ENCODE data around the gene CRMP1. TPM values are rescaled to one million over a fixed set of nuclear protein-coding genes. Genes with fewer than 3 reads are reported as not detected.

Gene CRMP1
- polyA plus RNA-seq, 1 donor (not counting 4 experiments of a cell fraction or from before 2014, with no cell fraction given): 0.03 TPM

GRCh38 chr4:5867866-5868265, 25.0 kb downstream of the CRMP1 start:
- Histone ChIP-seq H3K27me3 (ENCODE audit: control insufficient read depth, extremely low read depth, insufficient read depth, low read length) (peaks cover 6% of the 10 kb centered on the region), H3K36me3 (ENCODE audit: control insufficient read depth in 2 of 2, extremely low read depth in 1 of 2, insufficient read depth in 2 of 2, low read length in 2 of 2) (no peaks in the 10 kb centered on the region), H3K79me2 (ENCODE audit: control insufficient read depth, insufficient read depth, low read length) (no peaks in the 10 kb centered on the region), H2AFZ (ENCODE audit: control insufficient read depth, low read length) (no peak overlapping the region), H3K9me1 (ENCODE audit: control insufficient read depth, extremely low read depth, insufficient read depth, low read length) (no peaks in the 10 kb centered on the region), H3K9ac (ENCODE audit: control insufficient read depth, extremely low read depth, insufficient read depth, low read length) (no peak overlapping the region), H3K27ac (ENCODE audit: control insufficient read depth, insufficient read depth, low read length) (no peak overlapping the region), H3K4me3 (ENCODE audit: control insufficient read depth in 2 of 3, extremely low read depth in 1 of 3, insufficient read depth in 2 of 3, low read depth in 1 of 3, low read length in 3 of 3) (no peak overlapping the region), H3K4me1 (ENCODE audit: control insufficient read depth, extremely low read depth, insufficient read depth, low read length) (peaks cover 3% of the 10 kb centered on the region), H3K4me2 (ENCODE audit: control insufficient read depth, extremely low read depth, insufficient read depth, low read depth, low read length) (no peak overlapping the region), H3K9me3 (ENCODE audit: control insufficient read depth, low read depth, low read length) (no peaks in the 10 kb centered on the region), H4K20me1 (ENCODE audit: control insufficient read depth, extremely low read depth, insufficient read depth, low read length) (no peaks in the 10 kb centered on the region)
- no peak for DNase-seq (ENCODE audit: low read depth, low spot score)
- dilution Hi-C loops (cut with MboI; ENCODE audit: extremely low pct_ligation_motif_present, low sequenced_read_pairs): no loop called here
- TF ChIP-seq CTCF (optimal IDR thresholded peaks at IDR 0.05 in 1 of 3, IDR thresholded peaks at IDR 0.05 in 1 of 3, conservative IDR thresholded peaks at IDR 0.05 in 1 of 3; ENCODE audit: extremely low read depth in 1 of 3, insufficient read depth in 2 of 3, low read length in 3 of 3): no peak
- no peak for TF ChIP-seq EZH2 (IDR thresholded peaks at IDR 0.05; ENCODE audit: low read length)
- FAIRE-seq: no peak

GRCh38 chr4:5866841-5867813, 25.8 kb downstream of the CRMP1 start:
- Histone ChIP-seq H3K9me3 (ENCODE audit: control insufficient read depth, low read depth, low read length) (no peaks in the 10 kb centered on the region), H3K4me3 (ENCODE audit: control insufficient read depth in 2 of 3, extremely low read depth in 1 of 3, insufficient read depth in 2 of 3, low read depth in 1 of 3, low read length in 3 of 3) (no peak overlapping the region), H2AFZ (ENCODE audit: control insufficient read depth, low read length) (no peak overlapping the region), H3K9me1 (ENCODE audit: control insufficient read depth, extremely low read depth, insufficient read depth, low read length) (no peaks in the 10 kb centered on the region), H3K36me3 (ENCODE audit: control insufficient read depth in 2 of 2, extremely low read depth in 1 of 2, insufficient read depth in 2 of 2, low read length in 2 of 2) (no peaks in the 10 kb centered on the region), H3K9ac (ENCODE audit: control insufficient read depth, extremely low read depth, insufficient read depth, low read length) (no peak overlapping the region), H3K4me1 (ENCODE audit: control insufficient read depth, extremely low read depth, insufficient read depth, low read length) (peaks cover 3% of the 10 kb centered on the region), H3K4me2 (ENCODE audit: control insufficient read depth, extremely low read depth, insufficient read depth, low read depth, low read length) (no peak overlapping the region), H3K27me3 (ENCODE audit: control insufficient read depth, extremely low read depth, insufficient read depth, low read length) (peaks cover 6% of the 10 kb centered on the region), H4K20me1 (ENCODE audit: control insufficient read depth, extremely low read depth, insufficient read depth, low read length) (no peaks in the 10 kb centered on the region), H3K27ac (ENCODE audit: control insufficient read depth, insufficient read depth, low read length) (no peak overlapping the region), H3K79me2 (ENCODE audit: control insufficient read depth, insufficient read depth, low read length) (no peaks in the 10 kb centered on the region)
- no peak for DNase-seq (ENCODE audit: low read depth, low spot score)
- dilution Hi-C loops (cut with MboI; ENCODE audit: extremely low pct_ligation_motif_present, low sequenced_read_pairs): no loop called here
- no peak for TF ChIP-seq CTCF (optimal IDR thresholded peaks at IDR 0.05 in 1 of 3, IDR thresholded peaks at IDR 0.05 in 1 of 3, conservative IDR thresholded peaks at IDR 0.05 in 1 of 3; ENCODE audit: extremely low read depth in 1 of 3, insufficient read depth in 2 of 3, low read length in 3 of 3)
- TF ChIP-seq EZH2 (IDR thresholded peaks at IDR 0.05; ENCODE audit: low read length): no peak
- FAIRE-seq: no peak

All from keratinocyte (primary cell).